GM12874 (cell line): ENCODE data around the gene TBC1D22A.
A peak's percentile ranks its signal among the peaks of the same experiment; 100 is the strongest.

ENCODE experiments used
- TF ChIP-seq, protein P1 (sequence below): IDR thresholded peaks from 2 replicates; pipeline ENCODE4 v1.5.1; 2011; ENCODE audit warnings: low read depth, mild to moderate bottlenecking, control low read depth, low read length, moderate library complexity; ENCODE audit not compliant: insufficient read depth

The TBC1D22A gene

GRCh38 chr22:47209547-47210023 lies 447.1 kb downstream of the TBC1D22A start:
- TF ChIP-seq, protein P1, sequence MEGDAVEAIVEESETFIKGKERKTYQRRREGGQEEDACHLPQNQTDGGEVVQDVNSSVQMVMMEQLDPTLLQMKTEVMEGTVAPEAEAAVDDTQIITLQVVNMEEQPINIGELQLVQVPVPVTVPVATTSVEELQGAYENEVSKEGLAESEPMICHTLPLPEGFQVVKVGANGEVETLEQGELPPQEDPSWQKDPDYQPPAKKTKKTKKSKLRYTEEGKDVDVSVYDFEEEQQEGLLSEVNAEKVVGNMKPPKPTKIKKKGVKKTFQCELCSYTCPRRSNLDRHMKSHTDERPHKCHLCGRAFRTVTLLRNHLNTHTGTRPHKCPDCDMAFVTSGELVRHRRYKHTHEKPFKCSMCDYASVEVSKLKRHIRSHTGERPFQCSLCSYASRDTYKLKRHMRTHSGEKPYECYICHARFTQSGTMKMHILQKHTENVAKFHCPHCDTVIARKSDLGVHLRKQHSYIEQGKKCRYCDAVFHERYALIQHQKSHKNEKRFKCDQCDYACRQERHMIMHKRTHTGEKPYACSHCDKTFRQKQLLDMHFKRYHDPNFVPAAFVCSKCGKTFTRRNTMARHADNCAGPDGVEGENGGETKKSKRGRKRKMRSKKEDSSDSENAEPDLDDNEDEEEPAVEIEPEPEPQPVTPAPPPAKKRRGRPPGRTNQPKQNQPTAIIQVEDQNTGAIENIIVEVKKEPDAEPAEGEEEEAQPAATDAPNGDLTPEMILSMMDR: no peak

DNA sequence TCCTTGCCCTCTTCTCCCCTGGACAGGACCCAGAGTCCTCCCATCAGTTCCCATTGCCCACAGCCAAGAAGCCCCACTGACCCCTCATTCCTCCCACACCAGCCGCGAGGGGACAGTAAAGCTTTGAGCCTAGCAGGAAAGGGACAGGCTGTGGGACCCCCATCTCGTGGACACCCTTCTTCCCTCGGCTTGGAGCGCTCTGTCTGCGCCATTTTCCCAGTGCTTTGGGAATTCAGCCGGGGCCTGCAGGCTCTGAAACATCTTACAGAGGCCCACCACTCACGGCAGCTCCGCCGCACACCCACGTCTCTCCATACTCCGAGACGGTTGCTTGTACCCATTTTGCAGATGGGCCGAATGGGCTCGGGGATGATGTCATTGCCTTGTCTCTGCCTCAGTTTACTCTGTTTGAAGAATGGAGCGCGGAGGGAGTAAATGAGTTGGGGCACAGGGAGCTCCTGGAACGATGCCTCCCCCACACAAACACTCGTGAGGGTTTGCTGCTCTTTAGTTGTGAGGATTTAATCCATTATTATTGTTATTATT lies 447.7 kb downstream of the TBC1D22A start:
- TF ChIP-seq, protein P1: no peak

DNA sequence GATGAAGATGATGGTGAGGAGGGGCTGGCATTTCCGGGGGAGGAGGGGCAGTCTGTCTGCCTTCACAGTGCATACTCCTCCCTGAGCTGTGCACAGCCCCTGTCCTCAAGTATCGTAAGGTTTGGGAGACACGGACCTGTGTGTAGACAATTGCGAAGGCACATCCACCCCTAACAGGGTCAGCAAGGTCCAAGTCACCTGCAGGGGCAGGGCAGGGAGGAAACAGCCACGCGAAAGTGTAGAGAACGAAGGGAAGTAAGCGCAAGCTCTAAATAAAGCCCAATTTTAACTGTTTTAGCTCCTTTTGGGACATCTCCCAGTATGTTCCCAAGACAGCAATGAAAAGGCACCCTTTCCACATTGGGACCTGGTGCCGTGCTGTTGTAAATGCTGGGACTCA lies 448.2 kb downstream of the TBC1D22A start:
- TF ChIP-seq, protein P1: no peak

- TF ChIP-seq, protein P1: peak; percentile 79
These were observed 451.3 kb downstream of the TBC1D22A start for GRCh38 chr22:47213571-47214230.

GRCh38 chr22:47215851-47216250 lies 453.4 kb downstream of the TBC1D22A start:
- TF ChIP-seq, protein P1: no peak

DNA sequence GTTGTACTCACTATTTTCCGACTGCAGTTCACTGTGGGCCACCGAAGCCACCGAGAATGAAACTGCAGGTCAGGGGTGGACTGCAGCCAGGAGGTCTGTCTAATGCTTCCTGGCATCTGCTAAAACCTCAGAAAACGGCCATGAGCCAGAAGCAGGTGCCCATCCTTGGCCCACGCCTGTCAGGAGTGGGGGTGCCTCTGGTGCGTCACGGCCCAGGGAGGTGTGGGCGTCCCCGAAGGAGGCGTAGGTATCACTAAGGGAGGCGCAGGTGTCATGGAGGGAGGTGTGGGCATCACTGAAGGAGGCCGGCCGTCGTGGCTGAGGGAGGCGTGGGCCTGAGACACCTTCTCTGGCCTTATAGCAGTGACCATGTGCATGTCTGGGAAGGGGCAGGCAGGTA lies 456.2 kb downstream of the TBC1D22A start:
- TF ChIP-seq, protein P1: no peak

GRCh38 chr22:47219789-47220188 lies 457.3 kb downstream of the TBC1D22A start:
- TF ChIP-seq, protein P1: no peak
